ENCODE data around the gene PPIB. TPM values are rescaled to one million over a fixed set of nuclear protein-coding genes. Genes with fewer than 3 reads are reported as not detected.

Gene PPIB
- total RNA-seq, 1 donor from 2014 or later = 713 TPM

GRCh38 chr15:64149893-64150578, 12.8 kb downstream of the PPIB start:
- no peak for TF ChIP-seq CTCF (IDR thresholded peaks at IDR 0.05)
- no peaks in the 10 kb centered on the region for H3K9me3 Mint-ChIP-seq (ENCODE audit: low read depth)
- no peaks in the 10 kb centered on the region for H3K27me3 Mint-ChIP-seq (ENCODE audit: low read depth)
- no peak overlapping the region for H3K4me3 Mint-ChIP-seq (ENCODE audit: unreplicated experiment)
- H3K36me3 Mint-ChIP-seq (ENCODE audit: low read depth) = peaks cover 2% of the 10 kb centered on the region
- no peak for DNase-seq (ENCODE audit: low spot score)
- no peak overlapping the region for H3K27ac Mint-ChIP-seq (ENCODE audit: unreplicated experiment)
- peaks cover 17% of the 10 kb centered on the region for H3K4me1 Mint-ChIP-seq (ENCODE audit: low read depth)

GRCh38 chr15:64149424-64149823, 13.4 kb downstream of the PPIB start:
- H3K4me3 Mint-ChIP-seq (ENCODE audit: unreplicated experiment) = no peak overlapping the region
- no peak for DNase-seq (ENCODE audit: low spot score)
- peaks cover 4% of the 10 kb centered on the region for H3K36me3 Mint-ChIP-seq (ENCODE audit: low read depth)
- no peaks in the 10 kb centered on the region for H3K27me3 Mint-ChIP-seq (ENCODE audit: low read depth)
- H3K27ac Mint-ChIP-seq (ENCODE audit: unreplicated experiment) = no peak overlapping the region
- peaks cover 22% of the 10 kb centered on the region for H3K4me1 Mint-ChIP-seq (ENCODE audit: low read depth)
- TF ChIP-seq CTCF (IDR thresholded peaks at IDR 0.05) = no peak
- H3K9me3 Mint-ChIP-seq (ENCODE audit: low read depth) = no peaks in the 10 kb centered on the region

GRCh38 chr15:64148581-64148980, 14.2 kb downstream of the PPIB start:
- Mint-ChIP-seq H3K4me3 (ENCODE audit: unreplicated experiment) (no peak overlapping the region), H3K36me3 (ENCODE audit: low read depth) (peaks cover 4% of the 10 kb centered on the region), H3K27ac (ENCODE audit: unreplicated experiment) (no peak overlapping the region), H3K4me1 (ENCODE audit: low read depth) (peaks cover 19% of the 10 kb centered on the region), H3K9me3 (ENCODE audit: low read depth) (no peaks in the 10 kb centered on the region), H3K27me3 (ENCODE audit: low read depth) (no peaks in the 10 kb centered on the region)
- DNase-seq (ENCODE audit: low spot score) = no peak
- no peak for TF ChIP-seq CTCF (IDR thresholded peaks at IDR 0.05)

- H3K4me1 Mint-ChIP-seq (ENCODE audit: low read depth) = peaks cover 16% of the 10 kb centered on the region
- no peak overlapping the region for H3K27ac Mint-ChIP-seq (ENCODE audit: unreplicated experiment)
- H3K36me3 Mint-ChIP-seq (ENCODE audit: low read depth) = peaks cover 4% of the 10 kb centered on the region
- TF ChIP-seq CTCF (IDR thresholded peaks at IDR 0.05) = no peak
- DNase-seq (ENCODE audit: low spot score) = no peak
- H3K4me3 Mint-ChIP-seq (ENCODE audit: unreplicated experiment) = no peak overlapping the region
- no peaks in the 10 kb centered on the region for H3K9me3 Mint-ChIP-seq (ENCODE audit: low read depth)
- H3K27me3 Mint-ChIP-seq (ENCODE audit: low read depth) = no peaks in the 10 kb centered on the region
Observed at GRCh38 chr15:64148168-64148567, 14.7 kb downstream of the PPIB start.

GRCh38 chr15:64146885-64147681, 15.7 kb downstream of the PPIB start:
- Mint-ChIP-seq H3K9me3 (ENCODE audit: low read depth) (no peaks in the 10 kb centered on the region), H3K4me1 (ENCODE audit: low read depth) (peaks cover 12% of the 10 kb centered on the region), H3K4me3 (ENCODE audit: unreplicated experiment) (no peak overlapping the region), H3K36me3 (ENCODE audit: low read depth) (peaks cover 9% of the 10 kb centered on the region), H3K27ac (ENCODE audit: unreplicated experiment) (no peak overlapping the region), H3K27me3 (ENCODE audit: low read depth) (no peaks in the 10 kb centered on the region)
- no peak for TF ChIP-seq CTCF (IDR thresholded peaks at IDR 0.05)
- DNase-seq (ENCODE audit: low spot score) = no peak

All from chondrocyte (in vitro differentiated cells).